Colonic mucosa (tissue), 4 donors: ENCODE measurements around the gene TUSC7. TPM values are rescaled to one million over a fixed set of nuclear protein-coding genes. Genes with fewer than 3 reads are reported as not detected.

Source experiments
- DNase-seq: peaks from one replicate; pipeline ENCODE4 v3.0.0-alpha.2; 2020
- H3K27ac ChIP-seq: fragments of 200-600 bp; one replicate; pipeline ENCODE4 v1.8.0; 2021
- H3K27me3 ChIP-seq: fragments of 200-600 bp; one replicate; pipeline ENCODE4 v1.8.0; 2021
- H3K36me3 ChIP-seq: fragments of 200-600 bp; one replicate; pipeline ENCODE4 v1.8.0; 2021
- H3K4me1 ChIP-seq: fragments of 200-600 bp; one replicate; pipeline ENCODE4 v1.8.0; 2021; ENCODE audit warnings: mild to moderate bottlenecking
- H3K4me3 ChIP-seq: fragments of 200-600 bp; one replicate; pipeline ENCODE4 v1.8.0; 2021
- H3K9ac ChIP-seq, 2 donors: one replicate each; pipeline ENCODE4 v1.7.0; 2013; ENCODE audit warnings: control low read depth in 2 of 2, low read depth in 2 of 2, low read length in 2 of 2
- H3K9me3 ChIP-seq: fragments of 200-600 bp; one replicate; pipeline ENCODE4 v1.8.0; 2021
- CTCF ChIP-seq: fragments of 200-600 bp; IDR thresholded peaks from one replicate; pipeline ENCODE4 v1.8.0; 2022; ENCODE audit warnings: antibody characterized with exemption, mild to moderate bottlenecking
- intact Hi-C: fragments of 100-400 bp; cut with DNase I; formaldehyde crosslinking; loops from one replicate; pipeline ENCODE4 v1.14.1; 2022
- total RNA-seq, 2 donors: library from RNA; stranded (reverse); fragmentation: NEBNext Ultra II Directional in 1 of 2; extraction: Animal tissue kit (Norgen Biotek cat#: 25700) in 1 of 2; gene quantifications; one replicate each; pipeline ENCODE4 v1.2.1, GENCODE V29; 2021
- donor health status: healthy.
- donor health status: DM: no; HTN: no; CAD: no.
- donor health status: DM: no; HTN: no; CAD: no.

Gene TUSC7
- total RNA-seq, 2 donors from 2014 or later = not detected

GRCh38 chr3:116707531-116707930, 2.0 kb upstream of the TUSC7 start:
- H3K9ac ChIP-seq = no peak overlapping the region
- H3K27me3 ChIP-seq = no peaks in the 10 kb centered on the region
- no peak for DNase-seq
- no peak for TF ChIP-seq CTCF
- H3K36me3 ChIP-seq = no peaks in the 10 kb centered on the region
- no peak overlapping the region for H3K4me3 ChIP-seq
- no peaks in the 10 kb centered on the region for H3K9me3 ChIP-seq
- no peaks in the 10 kb centered on the region for H3K4me1 ChIP-seq
- intact Hi-C loops = no loop called here
- no peak overlapping the region for H3K27ac ChIP-seq

- intact Hi-C loops = no loop called here
- no peak overlapping the region for H3K27ac ChIP-seq
- no peak overlapping the region for H3K9ac ChIP-seq
- DNase-seq = no peak
- H3K9me3 ChIP-seq = no peaks in the 10 kb centered on the region
- no peak for TF ChIP-seq CTCF
- H3K36me3 ChIP-seq = no peaks in the 10 kb centered on the region
- no peaks in the 10 kb centered on the region for H3K4me1 ChIP-seq
- H3K27me3 ChIP-seq = no peaks in the 10 kb centered on the region
- no peak overlapping the region for H3K4me3 ChIP-seq
These were observed 6.9 kb downstream of the TUSC7 start for GRCh38 chr3:116716490-116716889.

DNA sequence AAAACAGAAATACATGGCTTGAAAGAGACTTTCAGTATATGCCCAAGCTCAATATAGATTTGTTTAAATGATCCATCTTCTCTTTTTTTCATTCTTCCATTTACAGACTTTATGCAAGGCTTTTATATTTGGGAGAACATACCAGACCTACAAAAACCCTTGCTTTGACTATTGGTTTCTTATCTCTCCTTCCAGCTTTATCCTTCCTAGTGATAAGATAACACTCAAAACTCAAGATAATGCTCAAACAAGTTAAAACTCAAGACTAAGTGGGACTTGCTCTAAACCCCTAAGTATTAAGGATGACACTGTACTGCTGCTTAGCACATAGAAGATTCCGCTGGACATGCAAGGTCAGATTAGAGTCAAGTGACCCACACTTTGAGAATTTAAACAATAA, 8.0 kb downstream of the TUSC7 start:
- Histone ChIP-seq H3K36me3 (no peaks in the 10 kb centered on the region), H3K9me3 (no peaks in the 10 kb centered on the region), H3K9ac (no peak overlapping the region), H3K27me3 (no peaks in the 10 kb centered on the region), H3K27ac (no peak overlapping the region), H3K4me3 (no peak overlapping the region), H3K4me1 (no peaks in the 10 kb centered on the region)
- DNase-seq = no peak
- TF ChIP-seq CTCF = no peak
- intact Hi-C loops = no loop called here

DNA sequence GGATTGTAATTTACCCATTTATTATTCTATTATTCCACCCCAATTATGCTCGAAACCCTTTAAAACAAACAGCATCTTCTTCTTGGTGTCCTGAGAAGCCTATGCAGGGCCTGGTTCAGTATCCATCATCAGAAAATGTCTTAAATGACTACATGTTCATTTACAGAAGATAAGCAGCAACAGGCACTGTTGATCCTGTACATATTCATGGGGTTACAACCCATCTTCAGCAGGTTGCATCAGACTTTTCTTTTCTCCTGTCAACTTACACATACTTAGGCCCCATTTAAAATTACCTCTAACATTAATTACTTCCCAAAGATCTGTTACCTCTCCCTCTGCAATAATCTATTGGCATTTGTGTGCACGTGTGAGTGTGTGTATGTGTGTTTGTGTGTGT, 18.9 kb downstream of the TUSC7 start:
- Histone ChIP-seq H3K27ac (no peak overlapping the region), H3K4me3 (no peak overlapping the region), H3K27me3 (no peaks in the 10 kb centered on the region), H3K9ac (no peak overlapping the region), H3K9me3 (no peaks in the 10 kb centered on the region), H3K36me3 (no peaks in the 10 kb centered on the region), H3K4me1 (no peaks in the 10 kb centered on the region)
- TF ChIP-seq CTCF = no peak
- intact Hi-C loops = no loop called here
- no peak for DNase-seq

DNA sequence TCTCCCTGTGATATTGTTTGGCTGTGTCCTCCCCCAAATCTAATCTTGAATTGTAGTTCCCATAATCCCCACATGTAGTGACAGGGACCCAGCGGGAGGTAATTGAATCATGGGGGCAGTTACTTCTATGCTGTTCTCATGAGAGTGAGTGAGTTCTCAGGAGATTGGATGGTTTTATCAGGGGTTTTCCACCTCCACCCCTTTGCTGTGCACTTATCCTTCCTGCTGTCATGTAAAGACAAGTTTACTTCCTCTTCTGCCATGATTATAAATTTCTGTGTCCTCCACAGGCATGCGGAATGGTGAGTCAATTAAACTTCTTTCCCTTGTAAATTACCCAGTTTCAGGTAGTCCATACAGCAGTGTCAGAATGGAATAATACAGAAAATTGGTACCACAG, 24.7 kb downstream of the TUSC7 start:
- Histone ChIP-seq H3K4me3 (no peak overlapping the region), H3K27me3 (no peaks in the 10 kb centered on the region), H3K27ac (no peak overlapping the region), H3K36me3 (no peaks in the 10 kb centered on the region), H3K9me3 (no peaks in the 10 kb centered on the region), H3K9ac (no peak overlapping the region), H3K4me1 (no peaks in the 10 kb centered on the region)
- no peak for DNase-seq
- no peak for TF ChIP-seq CTCF
- intact Hi-C loops = no loop called here

DNA sequence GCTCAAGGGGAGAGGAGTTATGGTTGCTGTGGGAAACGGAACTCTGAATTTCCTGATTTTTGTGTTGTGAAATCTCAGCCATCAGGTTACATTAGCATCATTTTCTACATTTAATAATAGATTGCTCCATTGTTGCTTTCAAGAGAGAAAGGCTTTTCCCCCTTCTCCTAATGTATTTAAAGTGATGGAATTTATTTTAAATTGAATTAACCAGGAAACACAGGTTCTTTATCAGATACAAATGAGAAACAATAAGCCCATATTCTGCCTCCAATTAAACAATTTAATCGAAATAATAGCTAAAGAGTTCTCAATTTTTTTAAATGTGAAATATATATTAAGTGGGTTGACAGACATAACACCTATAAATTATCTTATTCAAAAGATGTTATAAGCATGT, 30.1 kb downstream of the TUSC7 start:
- Histone ChIP-seq H3K27me3 (no peaks in the 10 kb centered on the region), H3K9ac (no peak overlapping the region), H3K9me3 (no peaks in the 10 kb centered on the region), H3K36me3 (no peaks in the 10 kb centered on the region), H3K4me3 (no peak overlapping the region), H3K27ac (no peak overlapping the region), H3K4me1 (no peaks in the 10 kb centered on the region)
- TF ChIP-seq CTCF = no peak
- intact Hi-C loops = no loop called here
- no peak for DNase-seq
